ENCODE results near the gene RFK. TPM values are rescaled to one million over a fixed set of nuclear protein-coding genes. Genes with fewer than 3 reads are reported as not detected.

Gene RFK
- total and polyA plus RNA-seq, 2 donors = 16.2 to 17.0 TPM

- H3K27ac ChIP-seq (ENCODE audit: low read depth in 1 of 2, low read length in 1 of 2) = no peak overlapping the region
- no peaks in the 10 kb centered on the region for H3K4me1 ChIP-seq (ENCODE audit: control insufficient read depth in 2 of 2, insufficient read depth in 2 of 2, low read length in 2 of 2)
- H3K9me3 ChIP-seq (ENCODE audit: control insufficient read depth in 2 of 2, insufficient read depth in 1 of 2, low read length in 1 of 2) = no peaks in the 10 kb centered on the region
- peaks cover under 1 to 7% of the 10 kb centered on the region in 2 donors for H3K36me3 ChIP-seq (ENCODE audit: control insufficient read depth in 2 of 2, insufficient read depth in 2 of 2, low read length in 1 of 2)
- no peaks in the 10 kb centered on the region for H3K27me3 ChIP-seq (ENCODE audit: control insufficient read depth in 2 of 2, insufficient read depth in 1 of 2, low read length in 1 of 2)
- H3K4me3 ChIP-seq (ENCODE audit: low read length in 2 of 2) = no peak overlapping the region
- WGBS = 95% methylated on average over 2 of the region's 2 CpGs
- DNase-seq (ENCODE audit: low read depth in 6 of 9, low spot score in 9 of 9) = no peak
These were observed 14.7 kb downstream of the RFK start for GRCh38 chr9:76379494-76379893.

- WGBS = 95% methylated on average over 6 of the region's 6 CpGs
- Histone ChIP-seq H3K9me3 (ENCODE audit: control insufficient read depth in 2 of 2, insufficient read depth in 1 of 2, low read length in 1 of 2) (no peaks in the 10 kb centered on the region), H3K27ac (ENCODE audit: low read depth in 1 of 2, low read length in 1 of 2) (no peak overlapping the region), H3K4me1 (ENCODE audit: control insufficient read depth in 2 of 2, insufficient read depth in 2 of 2, low read length in 2 of 2) (no peaks in the 10 kb centered on the region), H3K36me3 (ENCODE audit: control insufficient read depth in 2 of 2, insufficient read depth in 2 of 2, low read length in 1 of 2) (peaks cover 0 to 3% of the 10 kb centered on the region in 2 donors), H3K27me3 (ENCODE audit: control insufficient read depth in 2 of 2, insufficient read depth in 1 of 2, low read length in 1 of 2) (no peaks in the 10 kb centered on the region), H3K4me3 (ENCODE audit: low read length in 2 of 2) (no peak overlapping the region)
- no peak for DNase-seq (ENCODE audit: low read depth in 6 of 9, low spot score in 9 of 9)
These were observed 15.7 kb downstream of the RFK start for GRCh38 chr9:76378367-76379073.

- DNase-seq (ENCODE audit: low read depth in 6 of 9, low spot score in 9 of 9) = no peak
- Histone ChIP-seq H3K9me3 (ENCODE audit: control insufficient read depth in 2 of 2, insufficient read depth in 1 of 2, low read length in 1 of 2) (no peaks in the 10 kb centered on the region), H3K36me3 (ENCODE audit: control insufficient read depth in 2 of 2, insufficient read depth in 2 of 2, low read length in 1 of 2) (no peaks in the 10 kb centered on the region), H3K4me1 (ENCODE audit: control insufficient read depth in 2 of 2, insufficient read depth in 2 of 2, low read length in 2 of 2) (no peaks in the 10 kb centered on the region), H3K27me3 (ENCODE audit: control insufficient read depth in 2 of 2, insufficient read depth in 1 of 2, low read length in 1 of 2) (no peaks in the 10 kb centered on the region), H3K4me3 (ENCODE audit: low read length in 2 of 2) (no peak overlapping the region), H3K27ac (ENCODE audit: low read depth in 1 of 2, low read length in 1 of 2) (no peak overlapping the region)
These were observed 16.4 kb downstream of the RFK start for GRCh38 chr9:76377791-76378190.

- 92% methylated on average over 10 of the region's 10 CpGs for WGBS
- Histone ChIP-seq H3K4me3 (ENCODE audit: low read length in 2 of 2) (no peak overlapping the region), H3K27ac (ENCODE audit: low read depth in 1 of 2, low read length in 1 of 2) (no peak overlapping the region), H3K36me3 (ENCODE audit: control insufficient read depth in 2 of 2, insufficient read depth in 2 of 2, low read length in 1 of 2) (no peaks in the 10 kb centered on the region), H3K27me3 (ENCODE audit: control insufficient read depth in 2 of 2, insufficient read depth in 1 of 2, low read length in 1 of 2) (no peaks in the 10 kb centered on the region), H3K4me1 (ENCODE audit: control insufficient read depth in 2 of 2, insufficient read depth in 2 of 2, low read length in 2 of 2) (no peaks in the 10 kb centered on the region), H3K9me3 (ENCODE audit: control insufficient read depth in 2 of 2, insufficient read depth in 1 of 2, low read length in 1 of 2) (no peaks in the 10 kb centered on the region)
- no peak for DNase-seq (ENCODE audit: low read depth in 6 of 9, low spot score in 9 of 9)
These were observed 19.3 kb downstream of the RFK start for GRCh38 chr9:76374783-76375559.

- Histone ChIP-seq H3K36me3 (ENCODE audit: control insufficient read depth in 2 of 2, insufficient read depth in 2 of 2, low read length in 1 of 2) (no peaks in the 10 kb centered on the region), H3K4me1 (ENCODE audit: control insufficient read depth in 2 of 2, insufficient read depth in 2 of 2, low read length in 2 of 2) (peaks cover 0 to 5% of the 10 kb centered on the region in 2 donors), H3K27me3 (ENCODE audit: control insufficient read depth in 2 of 2, insufficient read depth in 1 of 2, low read length in 1 of 2) (no peaks in the 10 kb centered on the region), H3K9me3 (ENCODE audit: control insufficient read depth in 2 of 2, insufficient read depth in 1 of 2, low read length in 1 of 2) (no peaks in the 10 kb centered on the region), H3K27ac (ENCODE audit: low read depth in 1 of 2, low read length in 1 of 2) (no peak overlapping the region), H3K4me3 (ENCODE audit: low read length in 2 of 2) (no peak overlapping the region)
- DNase-seq (ENCODE audit: low read depth in 6 of 9, low spot score in 9 of 9) = no peak
- 88% methylated on average over 6 of the region's 6 CpGs for WGBS
These were observed 20.3 kb downstream of the RFK start for GRCh38 chr9:76373784-76374474.

GRCh38 chr9:76373173-76373783, 20.9 kb downstream of the RFK start:
- Histone ChIP-seq H3K4me1 (ENCODE audit: control insufficient read depth in 2 of 2, insufficient read depth in 2 of 2, low read length in 2 of 2) (peaks cover 0 to 5% of the 10 kb centered on the region in 2 donors), H3K4me3 (ENCODE audit: low read length in 2 of 2) (no peak overlapping the region)
- WGBS = 86% methylated on average over 4 of the region's 4 CpGs

GRCh38 chr9:76372336-76372735, 21.9 kb downstream of the RFK start:
- Histone ChIP-seq H3K27me3 (ENCODE audit: control insufficient read depth in 2 of 2, insufficient read depth in 1 of 2, low read length in 1 of 2) (no peaks in the 10 kb centered on the region), H3K9me3 (ENCODE audit: control insufficient read depth in 2 of 2, insufficient read depth in 1 of 2, low read length in 1 of 2) (no peaks in the 10 kb centered on the region), H3K27ac (ENCODE audit: low read depth in 1 of 2, low read length in 1 of 2) (no peak overlapping the region), H3K4me1 (ENCODE audit: control insufficient read depth in 2 of 2, insufficient read depth in 2 of 2, low read length in 2 of 2) (peaks cover 0 to 5% of the 10 kb centered on the region in 2 donors), H3K36me3 (ENCODE audit: control insufficient read depth in 2 of 2, insufficient read depth in 2 of 2, low read length in 1 of 2) (no peaks in the 10 kb centered on the region), H3K4me3 (ENCODE audit: low read length in 2 of 2) (no peak overlapping the region)
- DNase-seq (ENCODE audit: low read depth in 6 of 9, low spot score in 9 of 9) = no peak

More at GRCh38 chr9:76373173-76373783, 20.9 kb downstream of the RFK start:
- no peaks in the 10 kb centered on the region for H3K36me3 ChIP-seq (ENCODE audit: control insufficient read depth in 2 of 2, insufficient read depth in 2 of 2, low read length in 1 of 2)
- no peaks in the 10 kb centered on the region for H3K9me3 ChIP-seq (ENCODE audit: control insufficient read depth in 2 of 2, insufficient read depth in 1 of 2, low read length in 1 of 2)
- no peak overlapping the region for H3K27ac ChIP-seq (ENCODE audit: low read depth in 1 of 2, low read length in 1 of 2)
- H3K27me3 ChIP-seq (ENCODE audit: control insufficient read depth in 2 of 2, insufficient read depth in 1 of 2, low read length in 1 of 2) = no peaks in the 10 kb centered on the region
- no peak for DNase-seq (ENCODE audit: low read depth in 6 of 9, low spot score in 9 of 9)

GRCh38 chr9:76371901-76372300, 22.3 kb downstream of the RFK start:
- 100% methylated on average over 1 of the region's 1 CpG for WGBS
- H3K27me3 ChIP-seq (ENCODE audit: control insufficient read depth in 2 of 2, insufficient read depth in 1 of 2, low read length in 1 of 2) = no peaks in the 10 kb centered on the region
- H3K27ac ChIP-seq (ENCODE audit: low read depth in 1 of 2, low read length in 1 of 2) = no peak overlapping the region
- H3K4me3 ChIP-seq (ENCODE audit: low read length in 2 of 2) = no peak overlapping the region
- DNase-seq (ENCODE audit: low read depth in 6 of 9, low spot score in 9 of 9) = no peak
- peaks cover 0 to 5% of the 10 kb centered on the region in 2 donors for H3K4me1 ChIP-seq (ENCODE audit: control insufficient read depth in 2 of 2, insufficient read depth in 2 of 2, low read length in 2 of 2)
- H3K36me3 ChIP-seq (ENCODE audit: control insufficient read depth in 2 of 2, insufficient read depth in 2 of 2, low read length in 1 of 2) = no peaks in the 10 kb centered on the region
- H3K9me3 ChIP-seq (ENCODE audit: control insufficient read depth in 2 of 2, insufficient read depth in 1 of 2, low read length in 1 of 2) = no peaks in the 10 kb centered on the region
